Transverse colon (tissue), 4 donors: ENCODE measurements around the gene RIMS1. TPM values are rescaled to one million over a fixed set of nuclear protein-coding genes. Genes with fewer than 3 reads are reported as not detected.

Experiments used
- DNase-seq: peaks from one replicate; pipeline ENCODE4 v3.0.0-alpha.2; 2019
- H3K27ac ChIP-seq, 4 donors: fragments of 200-600 bp; sonication (generic); 2 replicates each; pipeline ENCODE4 v1.5.1; 2016 to 2018; ENCODE audit warnings: inconsistent platforms in 4 of 4
- H3K27me3 ChIP-seq: fragments of 200-600 bp; sonication (generic); 2 replicates; pipeline ENCODE4 v1.5.1; 2017; ENCODE audit warnings: inconsistent platforms
- H3K36me3 ChIP-seq, 4 donors: fragments of 200-600 bp; sonication (generic); 2 replicates each; pipeline ENCODE4 v1.5.1; 2017 to 2019; ENCODE audit warnings: inconsistent platforms in 4 of 4
- H3K4me1 ChIP-seq, 4 donors: fragments of 200-600 bp; sonication (generic); 2 replicates each; pipeline ENCODE4 v1.5.1; 2017 to 2020; ENCODE audit warnings: inconsistent platforms in 4 of 4
- H3K4me3 ChIP-seq, 4 donors: fragments of 200-600 bp; sonication (generic); 1 replicate in 1 of 4; 2 replicates in 3 of 4; pipeline versions ENCODE4 v1.5.1 to v1.6.1; 2017 to 2019; ENCODE audit warnings: inconsistent platforms in 4 of 4
- H3K9me3 ChIP-seq, 2 donors: fragments of 200-600 bp; sonication (generic); 2 replicates each; pipeline ENCODE4 v1.5.1; 2017 to 2019; ENCODE audit warnings: inconsistent platforms in 2 of 2
- CTCF ChIP-seq, 5 experiments: fragments of 200-600 bp in 3 of 5; fragments of 450-650 bp in 2 of 5; sonication (generic) in 3 of 5; IDR thresholded peaks; 1 replicate in 2 of 5; 2 replicates in 3 of 5; pipeline ENCODE4 v1.5.1; 2016 to 2017; ENCODE audit warnings: antibody characterized with exemption in 5 of 5, inconsistent platforms in 3 of 5, mild to moderate bottlenecking in 2 of 5, moderate library complexity in 1 of 5
- EP300 ChIP-seq: sonication (generic); formaldehyde crosslinking; IDR thresholded peaks from one replicate; pipeline ENCODE4 v1.6.1; 2017; ENCODE audit warnings: antibody characterized with exemption, low read depth
- POLR2A ChIP-seq: fragments of 450-650 bp; IDR thresholded peaks from one replicate; pipeline ENCODE4 v1.6.1; 2016; ENCODE audit warnings: antibody characterized with exemption, mild to moderate bottlenecking, moderate library complexity
- POLR2AphosphoS5 ChIP-seq, 3 donors: sonication (generic); formaldehyde crosslinking; IDR thresholded peaks; one replicate each; pipeline ENCODE4 v1.6.1; 2016; ENCODE audit warnings: antibody characterized with exemption in 3 of 3
- WGBS, 2 donors: methylation state at CpG; one replicate each; pipeline ENCODE4 v1.1.5; 2018; ENCODE audit warnings: low coverage in 1 of 2; 5-methylcytosine and 5-hydroxymethylcytosine counted together
- in situ Hi-C, 4 donors: fragments of 200-750 bp; cut with MboI; loops; one replicate each; pipeline versions ENCODE4 v1.15.0 to v1.15.1; 2017; ENCODE audit warnings: low sequenced_read_pairs in 3 of 4, low pct_ligation_motif_present in 1 of 4, low pct_unique_long_range_greater_than_20kb in 1 of 4
- intact Hi-C: fragments of 100-400 bp; cut with DNase I; formaldehyde crosslinking; loops from one replicate; pipeline ENCODE4 v1.15.1; 2023; ENCODE audit warnings: low total_unique reads
- total RNA-seq, 4 donors: library from RNA; depleted of rRNA; stranded (reverse); fragments of >200 nt; gene quantifications; one replicate each; pipeline ENCODE4 v1.1.0, GENCODE V29; 2016

RIMS1 gene
- total RNA-seq, 4 donors from 2014 or later: 0.32 to 0.41 TPM; not detected in 2

- TF ChIP-seq EP300 (no peak), CTCF (IDR thresholded peaks at IDR 0.05) (no peak), POLR2A (no peak), POLR2AphosphoS5 (IDR thresholded peaks at IDR 0.05) (no peak)
- in situ Hi-C loops: no loop called here
- no peak overlapping the region for H3K27ac ChIP-seq
- no peaks in the 10 kb centered on the region for H3K4me1 ChIP-seq
- no peaks in the 10 kb centered on the region for H3K36me3 ChIP-seq
- H3K9me3 ChIP-seq: no peaks in the 10 kb centered on the region
- no peak overlapping the region for H3K4me3 ChIP-seq
- no peaks in the 10 kb centered on the region for H3K27me3 ChIP-seq
- intact Hi-C loops: no loop called here
- DNase-seq: no peak
Measured at GRCh38 chr6:72219536-72219935, 333.2 kb downstream of the RIMS1 start.

GRCh38 chr6:72238021-72238420, 351.7 kb downstream of the RIMS1 start:
- no peaks in the 10 kb centered on the region for H3K36me3 ChIP-seq
- WGBS, 2 donors: 0% methylated on average over 1 of the region's 1 CpG
- in situ Hi-C loops: no loop called here
- H3K9me3 ChIP-seq: no peaks in the 10 kb centered on the region
- no peak overlapping the region for H3K27ac ChIP-seq
- no peak for DNase-seq
- H3K4me1 ChIP-seq: no peaks in the 10 kb centered on the region
- H3K27me3 ChIP-seq: no peaks in the 10 kb centered on the region
- no peak overlapping the region for H3K4me3 ChIP-seq
- intact Hi-C loops: no loop called here
- TF ChIP-seq POLR2A (no peak), CTCF (IDR thresholded peaks at IDR 0.05) (no peak), EP300 (no peak), POLR2AphosphoS5 (IDR thresholded peaks at IDR 0.05) (no peak)

GRCh38 chr6:72238900-72239299, 352.6 kb downstream of the RIMS1 start:
- Histone ChIP-seq H3K4me1 (no peaks in the 10 kb centered on the region), H3K27me3 (no peaks in the 10 kb centered on the region), H3K27ac (no peak overlapping the region), H3K36me3 (no peaks in the 10 kb centered on the region), H3K9me3 (no peaks in the 10 kb centered on the region), H3K4me3 (no peak overlapping the region)
- 93 to 95% methylated on average over 1 of the region's 1 CpG for WGBS, 2 donors
- in situ Hi-C loops: no loop called here
- no peak for TF ChIP-seq POLR2AphosphoS5 (IDR thresholded peaks at IDR 0.05)
- no peak for TF ChIP-seq POLR2A
- TF ChIP-seq CTCF (IDR thresholded peaks at IDR 0.05): no peak
- TF ChIP-seq EP300: no peak
- intact Hi-C loops: no loop called here
- no peak for DNase-seq

- in situ Hi-C loops: no loop called here
- TF ChIP-seq POLR2AphosphoS5 (IDR thresholded peaks at IDR 0.05): no peak
- TF ChIP-seq EP300: no peak
- TF ChIP-seq POLR2A: no peak
- TF ChIP-seq CTCF (IDR thresholded peaks at IDR 0.05): no peak
Measured at GRCh38 chr6:72245565-72245964, 359.2 kb downstream of the RIMS1 start.

More at GRCh38 chr6:72245565-72245964, 359.2 kb downstream of the RIMS1 start:
- 46 to 58% methylated on average over 2 of the region's 2 CpGs for WGBS, 2 donors
- intact Hi-C loops: no loop called here
- Histone ChIP-seq H3K27ac (no peak overlapping the region), H3K36me3 (no peaks in the 10 kb centered on the region), H3K27me3 (no peaks in the 10 kb centered on the region), H3K4me1 (no peaks in the 10 kb centered on the region), H3K4me3 (no peak overlapping the region), H3K9me3 (no peaks in the 10 kb centered on the region)
- no peak for DNase-seq
